ENCODE results near the gene ATP2B3. TPM values are rescaled to one million over a fixed set of nuclear protein-coding genes. Genes with fewer than 3 reads are reported as not detected.

The ATP2B3 gene
- total RNA-seq, 3 donors from 2014 or later (not counting 1 experiment from before 2014, with no cell fraction given), result not detected

DNA sequence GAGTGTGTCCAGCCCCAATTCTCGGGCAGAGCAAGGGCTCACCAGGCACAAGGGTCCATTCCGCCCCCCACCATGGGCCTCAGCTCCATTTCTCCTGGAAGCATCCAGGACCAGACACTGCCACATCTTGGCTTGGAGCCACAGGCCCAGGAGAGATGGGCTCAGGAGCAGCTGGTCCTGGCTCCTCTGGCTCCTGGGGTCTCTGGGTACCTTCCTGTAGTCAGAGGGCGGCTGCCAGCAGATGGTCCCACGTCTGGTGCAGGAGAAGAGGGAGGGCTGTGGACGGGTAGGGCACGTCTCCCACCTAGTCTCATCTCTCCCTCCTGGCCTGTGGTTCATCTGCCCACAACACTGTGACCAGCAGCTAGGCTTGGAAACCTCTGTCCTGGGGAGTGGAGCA is 8.0 kb downstream of the ATP2B3 start:
- Histone ChIP-seq H3K9me3 (ENCODE audit: control insufficient read depth, insufficient read depth, low read length) (no peaks in the 10 kb centered on the region), H3K36me3 (ENCODE audit: control insufficient read depth, insufficient read depth, low read length) (no peaks in the 10 kb centered on the region), H3K27me3 (ENCODE audit: control insufficient read depth, insufficient read depth, low read length) (no peaks in the 10 kb centered on the region), H3K4me3 (ENCODE audit: low read length) (no peak overlapping the region), H3K4me1 (ENCODE audit: control insufficient read depth, insufficient read depth, low read length) (no peaks in the 10 kb centered on the region), H3K27ac (ENCODE audit: low read length) (no peak overlapping the region)
- 82% methylated on average over 4 of the region's 6 CpGs for WGBS (ENCODE audit: insufficient coverage)
- Mint-ChIP-seq H3K9me3 (no peaks in the 10 kb centered on the region), H3K4me3 (no peak overlapping the region), H3K4me1 (no peaks in the 10 kb centered on the region), H3K36me3 (no peaks in the 10 kb centered on the region), H3K27me3 (ENCODE audit: low read depth in 2 of 2) (peaks cover 0 to 11% of the 10 kb centered on the region in 2 donors), H3K27ac (no peak overlapping the region)
- DNase-seq (no peak), ATAC-seq (no peak)
- intact Hi-C loops (cut with micrococcal nuclease), result no loop called here
- TF ChIP-seq, protein P1, sequence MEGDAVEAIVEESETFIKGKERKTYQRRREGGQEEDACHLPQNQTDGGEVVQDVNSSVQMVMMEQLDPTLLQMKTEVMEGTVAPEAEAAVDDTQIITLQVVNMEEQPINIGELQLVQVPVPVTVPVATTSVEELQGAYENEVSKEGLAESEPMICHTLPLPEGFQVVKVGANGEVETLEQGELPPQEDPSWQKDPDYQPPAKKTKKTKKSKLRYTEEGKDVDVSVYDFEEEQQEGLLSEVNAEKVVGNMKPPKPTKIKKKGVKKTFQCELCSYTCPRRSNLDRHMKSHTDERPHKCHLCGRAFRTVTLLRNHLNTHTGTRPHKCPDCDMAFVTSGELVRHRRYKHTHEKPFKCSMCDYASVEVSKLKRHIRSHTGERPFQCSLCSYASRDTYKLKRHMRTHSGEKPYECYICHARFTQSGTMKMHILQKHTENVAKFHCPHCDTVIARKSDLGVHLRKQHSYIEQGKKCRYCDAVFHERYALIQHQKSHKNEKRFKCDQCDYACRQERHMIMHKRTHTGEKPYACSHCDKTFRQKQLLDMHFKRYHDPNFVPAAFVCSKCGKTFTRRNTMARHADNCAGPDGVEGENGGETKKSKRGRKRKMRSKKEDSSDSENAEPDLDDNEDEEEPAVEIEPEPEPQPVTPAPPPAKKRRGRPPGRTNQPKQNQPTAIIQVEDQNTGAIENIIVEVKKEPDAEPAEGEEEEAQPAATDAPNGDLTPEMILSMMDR (IDR thresholded peaks at IDR 0.05), result no peak

GRCh38 chrX:153526042-153526441 is 8.6 kb downstream of the ATP2B3 start:
- no peak overlapping the region for H3K27ac ChIP-seq (ENCODE audit: low read length)
- DNase-seq (no peak), ATAC-seq (no peak)
- TF ChIP-seq, protein P1 (IDR thresholded peaks at IDR 0.05), result no peak
- H3K4me1 Mint-ChIP-seq, result no peaks in the 10 kb centered on the region
- 64% methylated on average over 7 of the region's 7 CpGs for whole genome bisulfite sequencing (ENCODE audit: insufficient coverage)
- no peak overlapping the region for H3K4me3 ChIP-seq (ENCODE audit: low read length)
- H3K9me3 Mint-ChIP-seq, result no peaks in the 10 kb centered on the region
- H3K27ac Mint-ChIP-seq, result no peak overlapping the region
- no peak overlapping the region for H3K4me3 Mint-ChIP-seq
- no peaks in the 10 kb centered on the region for H3K9me3 ChIP-seq (ENCODE audit: control insufficient read depth, insufficient read depth, low read length)
- H3K36me3 Mint-ChIP-seq, result no peaks in the 10 kb centered on the region
- H3K4me1 ChIP-seq (ENCODE audit: control insufficient read depth, insufficient read depth, low read length), result no peaks in the 10 kb centered on the region
- H3K36me3 ChIP-seq (ENCODE audit: control insufficient read depth, insufficient read depth, low read length), result no peaks in the 10 kb centered on the region
- intact Hi-C loops (cut with micrococcal nuclease), result no loop called here
- no peaks in the 10 kb centered on the region for H3K27me3 ChIP-seq (ENCODE audit: control insufficient read depth, insufficient read depth, low read length)
- H3K27me3 Mint-ChIP-seq (ENCODE audit: low read depth in 2 of 2), result peaks cover 0 to 9% of the 10 kb centered on the region in 2 donors

- ATAC-seq (no peak), DNase-seq (no peak)
- TF ChIP-seq, protein P1 (IDR thresholded peaks at IDR 0.05), result no peak
- no peaks in the 10 kb centered on the region for H3K4me1 ChIP-seq (ENCODE audit: control insufficient read depth, insufficient read depth, low read length)
- H3K4me3 ChIP-seq (ENCODE audit: low read length), result no peak overlapping the region
- Mint-ChIP-seq H3K36me3 (no peaks in the 10 kb centered on the region), H3K9me3 (no peaks in the 10 kb centered on the region), H3K4me1 (no peaks in the 10 kb centered on the region), H3K4me3 (no peak overlapping the region), H3K27ac (no peak overlapping the region), H3K27me3 (ENCODE audit: low read depth in 2 of 2) (peaks cover 0 to 8% of the 10 kb centered on the region in 2 donors)
- intact Hi-C loops (cut with micrococcal nuclease), result no loop called here
- H3K27ac ChIP-seq (ENCODE audit: low read length), result no peak overlapping the region
- H3K9me3 ChIP-seq (ENCODE audit: control insufficient read depth, insufficient read depth, low read length), result no peaks in the 10 kb centered on the region
- 57% methylated on average over 10 of the region's 10 CpGs for WGBS (ENCODE audit: insufficient coverage)
- no peaks in the 10 kb centered on the region for H3K36me3 ChIP-seq (ENCODE audit: control insufficient read depth, insufficient read depth, low read length)
- no peaks in the 10 kb centered on the region for H3K27me3 ChIP-seq (ENCODE audit: control insufficient read depth, insufficient read depth, low read length)
Measured at GRCh38 chrX:153526801-153527200, 9.4 kb downstream of the ATP2B3 start.

DNA sequence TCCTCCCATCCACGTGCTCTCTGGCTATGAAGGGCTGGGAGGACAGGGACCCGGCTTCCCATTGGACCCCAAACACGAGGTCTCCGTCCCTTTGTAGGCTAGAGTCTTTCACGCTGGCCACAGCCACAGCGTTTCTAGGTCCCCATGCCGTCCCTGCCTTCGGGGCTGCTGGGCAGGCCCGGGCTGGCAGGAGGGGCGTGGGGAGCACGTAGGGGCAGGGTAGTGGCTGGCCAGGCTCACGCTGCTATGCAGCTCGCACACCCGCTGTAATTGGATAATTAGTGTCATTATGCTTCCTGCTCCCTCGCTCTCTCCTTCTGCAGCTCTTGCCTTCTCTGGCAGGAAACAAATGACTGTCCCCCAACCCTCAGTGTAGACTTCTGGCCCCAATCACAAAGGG is 9.8 kb downstream of the ATP2B3 start:
- DNase-seq, result no peak
- no peaks in the 10 kb centered on the region for H3K9me3 ChIP-seq (ENCODE audit: control insufficient read depth, insufficient read depth, low read length)
- no peaks in the 10 kb centered on the region for H3K27me3 ChIP-seq (ENCODE audit: control insufficient read depth, insufficient read depth, low read length)
- H3K27ac Mint-ChIP-seq, result no peak overlapping the region
- TF ChIP-seq, protein P1 (IDR thresholded peaks at IDR 0.05), result no peak
- H3K27me3 Mint-ChIP-seq (ENCODE audit: low read depth in 2 of 2), result peaks cover 0 to 5% of the 10 kb centered on the region in 2 donors
- H3K27ac ChIP-seq (ENCODE audit: low read length), result no peak overlapping the region
- no peak overlapping the region for H3K4me3 ChIP-seq (ENCODE audit: low read length)
- no peaks in the 10 kb centered on the region for H3K36me3 ChIP-seq (ENCODE audit: control insufficient read depth, insufficient read depth, low read length)
- H3K4me1 ChIP-seq (ENCODE audit: control insufficient read depth, insufficient read depth, low read length), result no peaks in the 10 kb centered on the region
- no peak for ATAC-seq
- intact Hi-C loops (cut with micrococcal nuclease), result no loop called here
- no peaks in the 10 kb centered on the region for H3K9me3 Mint-ChIP-seq
- H3K4me1 Mint-ChIP-seq, result no peaks in the 10 kb centered on the region
- no peak overlapping the region for H3K4me3 Mint-ChIP-seq
- WGBS (ENCODE audit: insufficient coverage), result 72% methylated on average over 13 of the region's 15 CpGs
- H3K36me3 Mint-ChIP-seq, result no peaks in the 10 kb centered on the region

Measured in natural killer cell (primary cell).